IgD-negative memory B cell (primary cell): ENCODE results near the gene POLR2A. TPM values are rescaled to one million over a fixed set of nuclear protein-coding genes. Genes with fewer than 3 reads are reported as not detected.
"Not testable (repeated sequence)": the region's sequence is repeated elsewhere in the genome, so short reads cannot be mapped to it uniquely, and the experiment has no call there.

Experiments
- H3K27ac Mint-ChIP-seq, 3 donors: one replicate each; pipeline ENCODE4 v1.8.0; 2020 to 2022; ENCODE audit warnings: mild to moderate bottlenecking in 3 of 3, mixed read lengths in 3 of 3, moderate library complexity in 1 of 3
- H3K27me3 Mint-ChIP-seq: one replicate; pipeline ENCODE4 v1.8.0; 2021; ENCODE audit warnings: mixed read lengths
- H3K36me3 Mint-ChIP-seq: one replicate; pipeline ENCODE4 v1.8.0; 2020; ENCODE audit warnings: mild to moderate bottlenecking, mixed read lengths
- H3K4me1 Mint-ChIP-seq, 3 donors: one replicate each; pipeline ENCODE4 v1.8.0; 2020 to 2022; ENCODE audit warnings: mixed read lengths in 3 of 3, mild to moderate bottlenecking in 1 of 3
- H3K4me3 Mint-ChIP-seq, 4 donors: one replicate each; pipeline ENCODE4 v1.8.0; 2020 to 2022; ENCODE audit warnings: mild to moderate bottlenecking in 4 of 4, mixed read lengths in 4 of 4, moderate library complexity in 3 of 4
- H3K9me3 Mint-ChIP-seq, 3 donors: one replicate each; pipeline ENCODE4 v1.8.0; 2020 to 2021; ENCODE audit warnings: mixed read lengths in 3 of 3, mild to moderate bottlenecking in 1 of 3
- polyA plus RNA-seq: library from polyadenylated mRNA; unstranded; fragments of 300-500 nt; fragmentation: Illumina TruSeq; gene quantifications from one replicate; pipeline ENCODE4 v1.2.3, GENCODE V29; 2021

POLR2A gene
- polyA plus RNA-seq, 1 donor from 2014 or later: 55.7 TPM

GRCh38 chr17:7480089-7480384 lies 4.1 kb upstream of the POLR2A start:
- peaks cover 34 to 45% (median 37%) of the 10 kb centered on the region in 3 donors for H3K4me1 Mint-ChIP-seq
- H3K27ac Mint-ChIP-seq: peak overlapping the region; percentile 96 to 99 (median 98)
- H3K9me3 Mint-ChIP-seq: no peaks in the 10 kb centered on the region
- H3K36me3 Mint-ChIP-seq: no peaks in the 10 kb centered on the region
- no peaks in the 10 kb centered on the region for H3K27me3 Mint-ChIP-seq
- peak overlapping the region; percentile 89 to 98 (median 94) for H3K4me3 Mint-ChIP-seq

DNA sequence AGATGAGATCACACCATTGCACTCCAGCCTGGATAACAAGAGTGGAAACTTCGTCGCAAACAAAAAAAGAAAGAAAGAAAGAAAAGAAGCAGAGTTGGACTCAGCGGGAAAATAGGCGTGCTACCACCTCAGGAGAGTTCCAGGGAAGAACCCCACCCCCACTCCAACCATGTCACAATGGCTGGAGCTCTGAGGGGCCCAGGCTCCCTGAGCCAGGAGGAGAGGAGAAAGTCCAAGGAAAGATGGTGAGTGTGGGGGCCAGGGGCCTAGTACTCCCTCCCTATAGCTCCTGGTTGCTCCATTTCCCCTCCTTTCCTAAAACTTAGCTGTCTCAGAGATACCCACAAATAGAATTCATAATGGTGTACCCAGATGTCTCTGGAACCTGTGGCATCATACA lies 2.9 kb upstream of the POLR2A start, which contains the start of gene SLC35G6:
Gene SLC35G6, plus strand, starts transcription at position 172 of the 400 bp plus-strand sequence. Its CDS starts 71 bp downstream, at position 243.
- H3K36me3 Mint-ChIP-seq, H3K9me3 Mint-ChIP-seq, H3K27me3 Mint-ChIP-seq: not testable (repeated sequence)
- peaks cover 39 to 48% (median 43%) of the 10 kb centered on the region in 3 donors for H3K4me1 Mint-ChIP-seq
- H3K27ac Mint-ChIP-seq: peak within 1 kb of the TSS; percentile 96 to 99 (median 98)
- H3K4me3 Mint-ChIP-seq: peak within 1 kb of the TSS; percentile 84 to 98 (median 92)

GRCh38 chr17:7481842-7482741 lies 2.1 kb upstream of the POLR2A start:
- H3K27ac Mint-ChIP-seq: peak overlapping the region in 2 of 3 donors; percentile 71 to 99
- not testable (repeated sequence) for H3K36me3 Mint-ChIP-seq, H3K27me3 Mint-ChIP-seq, H3K9me3 Mint-ChIP-seq
- H3K4me1 Mint-ChIP-seq: peaks cover 42 to 46% (median 45%) of the 10 kb centered on the region in 3 donors
- peak overlapping the region; percentile 51 to 98 (median 69) for H3K4me3 Mint-ChIP-seq

GRCh38 chr17:7482742-7483088 lies 1.5 kb upstream of the POLR2A start:
- peaks cover 44 to 45% (median 44%) of the 10 kb centered on the region in 3 donors for H3K4me1 Mint-ChIP-seq
- not testable (repeated sequence) for H3K27me3 Mint-ChIP-seq

GRCh38 chr17:7483255-7484066 lies 705 bp upstream of the POLR2A start:
- Mint-ChIP-seq H3K4me1 (peaks cover 37 to 40% (median 39%) of the 10 kb centered on the region in 3 donors), H3K27me3 (no peaks in the 10 kb centered on the region)

More at GRCh38 chr17:7482742-7483088, 1.5 kb upstream of the POLR2A start:
- not testable (repeated sequence) for H3K9me3 Mint-ChIP-seq, H3K36me3 Mint-ChIP-seq
- Mint-ChIP-seq H3K27ac (peak overlapping the region; percentile 99 to 100 (median 100)), H3K4me3 (peak overlapping the region; percentile 97 to 100 (median 98))

DNA sequence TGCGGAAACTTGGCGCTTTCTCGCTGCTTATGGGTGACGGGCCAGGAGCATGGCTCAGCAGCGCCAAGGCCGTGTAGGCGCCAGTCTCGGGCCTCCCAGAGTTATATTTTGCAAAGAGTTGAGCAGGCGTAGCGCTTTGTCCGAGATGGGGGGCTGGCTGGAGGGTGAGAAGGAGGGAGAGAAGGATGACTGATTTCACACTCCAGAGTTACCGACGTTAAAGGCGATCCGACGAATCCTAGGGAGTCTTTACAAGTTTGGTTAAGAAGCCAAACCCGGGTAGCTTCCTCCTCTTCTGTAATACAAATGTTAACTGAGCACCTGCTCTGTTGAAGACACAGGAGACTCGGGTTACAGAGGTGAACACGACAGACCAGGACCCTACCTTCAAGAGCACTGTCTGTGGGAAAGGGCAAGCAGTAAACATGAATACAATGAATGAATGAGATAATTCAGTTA lies 782 bp downstream of the POLR2A start:
- Mint-ChIP-seq H3K27me3 (no peaks in the 10 kb centered on the region), H3K4me3 (peak overlapping the region; percentile 97 to 100 (median 98)), H3K9me3 (no peaks in the 10 kb centered on the region)

More at GRCh38 chr17:7483255-7484066, 705 bp upstream of the POLR2A start:
- no peaks in the 10 kb centered on the region for H3K9me3 Mint-ChIP-seq
- peak overlapping the region; percentile 99 to 100 (median 100) for H3K27ac Mint-ChIP-seq
- H3K4me3 Mint-ChIP-seq: peak overlapping the region; percentile 97 to 100 (median 98)
- H3K36me3 Mint-ChIP-seq: no peaks in the 10 kb centered on the region

GRCh38 chr17:7486181-7486580 lies 2.0 kb downstream of the POLR2A start:
- peak overlapping the region; percentile 51 to 67 (median 56) for H3K27ac Mint-ChIP-seq
- peaks cover 42 to 47% (median 45%) of the 10 kb centered on the region in 3 donors for H3K4me1 Mint-ChIP-seq
- no peaks in the 10 kb centered on the region for H3K9me3 Mint-ChIP-seq
- H3K36me3 Mint-ChIP-seq: no peaks in the 10 kb centered on the region
- H3K4me3 Mint-ChIP-seq: peak overlapping the region; percentile 74 to 91 (median 78)
- no peaks in the 10 kb centered on the region for H3K27me3 Mint-ChIP-seq

More for the DNA sequence above, 782 bp downstream of the POLR2A start:
- peak overlapping the region; percentile 99 to 100 (median 100) for H3K27ac Mint-ChIP-seq
- H3K4me1 Mint-ChIP-seq: peaks cover 41 to 44% (median 43%) of the 10 kb centered on the region in 3 donors
- H3K36me3 Mint-ChIP-seq: no peaks in the 10 kb centered on the region

- peak overlapping the region in 1 of 4 donors; percentile 9 for H3K4me3 Mint-ChIP-seq
These were observed 6.0 kb downstream of the POLR2A start for GRCh38 chr17:7490144-7490543.

DNA sequence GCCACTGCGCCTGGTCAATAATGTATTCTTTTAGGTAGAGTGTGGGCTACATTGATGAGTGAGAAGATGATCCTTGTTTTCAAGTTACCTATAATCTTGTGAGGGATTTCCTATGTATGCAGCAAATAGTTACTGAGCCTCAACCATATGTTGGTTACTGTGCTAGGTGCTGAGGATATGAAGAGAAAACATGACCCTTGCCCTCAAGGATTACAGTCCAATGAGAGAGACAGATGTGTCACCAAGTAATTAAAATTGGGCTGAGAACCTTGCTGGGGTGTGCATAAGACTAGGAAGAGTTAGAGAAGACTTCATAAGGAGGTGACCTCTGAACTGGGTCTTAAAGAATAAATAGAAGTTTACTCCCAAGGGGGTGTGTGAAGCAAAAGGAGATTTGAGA lies 7.4 kb downstream of the POLR2A start:
- H3K27ac Mint-ChIP-seq: peak overlapping the region in 1 of 3 donors; percentile 13
- H3K27me3 Mint-ChIP-seq: no peaks in the 10 kb centered on the region
- peaks cover 3% of the 10 kb centered on the region for H3K36me3 Mint-ChIP-seq
- no peak overlapping the region for H3K4me3 Mint-ChIP-seq
- no peaks in the 10 kb centered on the region for H3K9me3 Mint-ChIP-seq
- peaks cover 38 to 53% (median 42%) of the 10 kb centered on the region in 3 donors for H3K4me1 Mint-ChIP-seq

More at GRCh38 chr17:7490144-7490543, 6.0 kb downstream of the POLR2A start:
- no peaks in the 10 kb centered on the region for H3K9me3 Mint-ChIP-seq
- no peak overlapping the region for H3K27ac Mint-ChIP-seq
- H3K4me1 Mint-ChIP-seq: peaks cover 47 to 64% (median 53%) of the 10 kb centered on the region in 3 donors
- no peaks in the 10 kb centered on the region for H3K27me3 Mint-ChIP-seq
- H3K36me3 Mint-ChIP-seq: peaks cover 3% of the 10 kb centered on the region

DNA sequence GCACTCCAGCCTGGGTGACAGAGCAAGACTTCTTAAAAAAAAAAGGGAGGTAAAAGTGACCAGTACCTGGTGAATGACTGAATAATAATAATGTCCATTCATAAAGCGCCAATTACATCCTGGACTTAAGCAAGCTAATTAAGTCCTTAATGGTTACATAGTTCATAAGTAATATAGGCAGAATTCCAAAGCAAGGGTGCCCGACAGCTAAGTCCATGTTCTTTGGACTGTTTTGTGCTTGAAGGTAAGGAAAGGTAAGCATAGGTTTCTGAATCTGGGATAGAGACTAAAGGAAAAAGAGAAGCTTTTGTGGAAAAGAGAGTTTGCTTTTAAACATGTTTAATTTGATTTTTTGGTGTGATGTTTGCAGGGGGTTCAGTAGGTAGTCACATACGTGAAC lies 9.8 kb downstream of the POLR2A start:
- Mint-ChIP-seq H3K27ac (no peak overlapping the region), H3K4me1 (peaks cover 26 to 36% (median 30%) of the 10 kb centered on the region in 3 donors), H3K9me3 (no peaks in the 10 kb centered on the region), H3K4me3 (peak overlapping the region in 1 of 4 donors; percentile 30), H3K27me3 (no peaks in the 10 kb centered on the region), H3K36me3 (peaks cover 3% of the 10 kb centered on the region)

DNA sequence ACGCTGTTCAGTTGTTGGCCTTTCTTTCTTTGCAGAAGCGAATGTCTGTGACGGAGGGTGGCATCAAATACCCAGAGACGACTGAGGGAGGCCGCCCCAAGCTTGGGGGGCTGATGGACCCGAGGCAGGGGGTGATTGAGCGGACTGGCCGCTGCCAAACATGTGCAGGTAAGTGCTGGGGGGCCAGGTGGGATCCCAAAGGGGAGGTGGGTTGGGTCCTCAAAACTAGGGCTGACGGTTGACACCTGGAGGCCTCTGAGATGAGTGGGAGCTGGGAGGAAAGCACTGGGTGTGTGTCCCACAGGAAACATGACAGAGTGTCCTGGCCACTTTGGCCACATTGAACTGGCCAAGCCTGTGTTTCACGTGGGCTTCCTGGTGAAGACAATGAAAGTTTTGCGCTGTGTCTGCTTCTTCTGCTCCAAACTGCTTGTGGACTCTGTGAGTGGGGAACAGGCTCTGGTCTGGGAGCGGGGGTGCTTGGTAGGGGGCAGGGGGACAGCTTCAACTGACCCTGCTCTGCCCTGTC lies 11.8 kb downstream of the POLR2A start:
- H3K27me3 Mint-ChIP-seq: no peaks in the 10 kb centered on the region
- H3K36me3 Mint-ChIP-seq: peaks cover 3% of the 10 kb centered on the region
- peak overlapping the region in 1 of 4 donors; percentile 12 for H3K4me3 Mint-ChIP-seq
- H3K27ac Mint-ChIP-seq: peak overlapping the region in 1 of 3 donors; percentile 71
- H3K9me3 Mint-ChIP-seq: no peaks in the 10 kb centered on the region
- H3K4me1 Mint-ChIP-seq: peaks cover 16 to 24% (median 20%) of the 10 kb centered on the region in 3 donors

DNA sequence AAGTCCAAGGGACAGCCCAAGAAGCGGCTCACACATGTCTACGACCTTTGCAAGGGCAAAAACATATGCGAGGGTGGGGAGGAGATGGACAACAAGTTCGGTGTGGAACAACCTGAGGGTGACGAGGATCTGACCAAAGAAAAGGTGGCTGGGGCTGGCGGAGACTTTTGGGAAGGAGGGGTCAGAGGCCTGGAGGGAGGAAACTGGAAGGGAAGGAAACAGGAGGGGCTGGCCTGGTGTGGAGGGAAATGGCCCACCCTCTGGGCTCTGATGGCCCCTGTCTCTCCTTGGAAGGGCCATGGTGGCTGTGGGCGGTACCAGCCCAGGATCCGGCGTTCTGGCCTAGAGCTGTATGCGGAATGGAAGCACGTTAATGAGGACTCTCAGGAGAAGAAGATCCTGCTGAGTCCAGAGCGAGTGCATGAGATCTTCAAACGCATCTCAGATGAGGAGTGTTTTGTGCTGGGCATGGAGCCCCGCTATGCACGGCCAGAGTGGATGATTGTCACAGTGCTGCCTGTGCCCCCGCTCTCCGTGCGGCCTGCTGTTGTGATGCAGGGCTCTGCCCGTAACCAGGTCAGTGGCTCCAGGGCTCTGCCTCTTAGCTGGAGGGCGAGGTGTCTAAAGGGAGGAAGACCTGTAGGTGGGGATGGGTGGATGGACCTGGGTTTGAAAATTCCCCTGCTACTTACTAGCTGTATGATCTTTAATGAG lies 12.5 kb downstream of the POLR2A start:
- Mint-ChIP-seq H3K27me3 (no peaks in the 10 kb centered on the region), H3K9me3 (no peaks in the 10 kb centered on the region), H3K36me3 (peaks cover 7% of the 10 kb centered on the region), H3K27ac (peak overlapping the region in 2 of 3 donors; percentile 49 to 71), H3K4me3 (no peak overlapping the region), H3K4me1 (peaks cover 14 to 21% (median 18%) of the 10 kb centered on the region in 3 donors)

GRCh38 chr17:7497228-7497627 lies 13.1 kb downstream of the POLR2A start:
- Mint-ChIP-seq H3K27me3 (no peaks in the 10 kb centered on the region), H3K4me3 (no peak overlapping the region), H3K27ac (no peak overlapping the region), H3K9me3 (no peaks in the 10 kb centered on the region), H3K4me1 (peaks cover 10 to 17% (median 13%) of the 10 kb centered on the region in 3 donors), H3K36me3 (peaks cover 7% of the 10 kb centered on the region)

DNA sequence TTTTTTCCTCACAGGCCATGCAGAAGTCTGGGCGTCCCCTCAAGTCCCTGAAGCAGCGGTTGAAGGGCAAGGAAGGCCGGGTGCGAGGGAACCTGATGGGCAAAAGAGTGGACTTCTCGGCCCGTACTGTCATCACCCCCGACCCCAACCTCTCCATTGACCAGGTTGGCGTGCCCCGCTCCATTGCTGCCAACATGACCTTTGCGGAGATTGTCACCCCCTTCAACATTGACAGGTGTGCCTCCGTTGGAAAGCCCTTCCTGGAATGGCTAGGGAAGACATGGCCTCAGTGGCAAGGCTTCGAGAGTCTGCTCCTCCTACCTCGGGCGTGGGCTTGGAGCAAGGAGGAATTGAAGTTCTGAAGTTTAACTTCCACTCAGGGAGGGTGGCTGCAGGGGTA lies 13.5 kb downstream of the POLR2A start:
- Mint-ChIP-seq H3K27me3 (no peaks in the 10 kb centered on the region), H3K4me3 (no peak overlapping the region), H3K27ac (no peak overlapping the region), H3K36me3 (peaks cover 7% of the 10 kb centered on the region), H3K9me3 (no peaks in the 10 kb centered on the region), H3K4me1 (peaks cover 10 to 15% (median 12%) of the 10 kb centered on the region in 3 donors)
